ENCODE measurements around the gene RGS2.

Gene RGS2

GRCh38 chr1:192821296-192821695, 12.5 kb downstream of the RGS2 start:
- no peak for DNase-seq (ENCODE audit: low read depth in 2 of 2)
- no peak overlapping the region for H3K4me3 ChIP-seq (replicated peaks in 1 of 2; ENCODE audit: low read depth in 2 of 2, low read length in 2 of 2)
- TF ChIP-seq, protein P1, sequence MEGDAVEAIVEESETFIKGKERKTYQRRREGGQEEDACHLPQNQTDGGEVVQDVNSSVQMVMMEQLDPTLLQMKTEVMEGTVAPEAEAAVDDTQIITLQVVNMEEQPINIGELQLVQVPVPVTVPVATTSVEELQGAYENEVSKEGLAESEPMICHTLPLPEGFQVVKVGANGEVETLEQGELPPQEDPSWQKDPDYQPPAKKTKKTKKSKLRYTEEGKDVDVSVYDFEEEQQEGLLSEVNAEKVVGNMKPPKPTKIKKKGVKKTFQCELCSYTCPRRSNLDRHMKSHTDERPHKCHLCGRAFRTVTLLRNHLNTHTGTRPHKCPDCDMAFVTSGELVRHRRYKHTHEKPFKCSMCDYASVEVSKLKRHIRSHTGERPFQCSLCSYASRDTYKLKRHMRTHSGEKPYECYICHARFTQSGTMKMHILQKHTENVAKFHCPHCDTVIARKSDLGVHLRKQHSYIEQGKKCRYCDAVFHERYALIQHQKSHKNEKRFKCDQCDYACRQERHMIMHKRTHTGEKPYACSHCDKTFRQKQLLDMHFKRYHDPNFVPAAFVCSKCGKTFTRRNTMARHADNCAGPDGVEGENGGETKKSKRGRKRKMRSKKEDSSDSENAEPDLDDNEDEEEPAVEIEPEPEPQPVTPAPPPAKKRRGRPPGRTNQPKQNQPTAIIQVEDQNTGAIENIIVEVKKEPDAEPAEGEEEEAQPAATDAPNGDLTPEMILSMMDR (IDR thresholded peaks at IDR 0.05; ENCODE audit: low read depth, low read length), result no peak

DNA sequence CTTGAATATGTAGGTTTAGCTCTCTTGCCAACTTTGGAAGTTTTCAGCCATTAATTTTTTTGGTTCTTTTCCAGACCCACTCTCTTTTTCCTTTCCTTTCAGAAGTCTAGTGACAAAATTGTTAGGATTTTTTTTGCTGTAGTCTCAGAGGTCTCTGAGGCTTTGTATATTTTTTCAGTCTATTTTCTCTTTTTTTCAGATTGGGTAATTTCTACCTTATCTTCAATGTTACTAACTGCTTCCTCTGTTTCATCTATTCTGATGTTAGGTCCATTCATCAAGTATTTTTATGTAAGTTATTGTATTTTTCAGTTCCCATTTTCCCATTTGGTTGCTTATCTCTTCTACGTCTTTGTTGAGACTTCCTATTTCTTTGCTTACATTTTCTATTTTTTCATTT, 15.7 kb downstream of the RGS2 start:
- peak in 1 of 2 donors; percentile 28 for DNase-seq (ENCODE audit: low read depth in 2 of 2)
- no peak overlapping the region for H3K4me3 ChIP-seq (replicated peaks in 1 of 2; ENCODE audit: low read depth in 2 of 2, low read length in 2 of 2)
- TF ChIP-seq, protein P1 (IDR thresholded peaks at IDR 0.05; ENCODE audit: low read depth, low read length), result no peak

DNA sequence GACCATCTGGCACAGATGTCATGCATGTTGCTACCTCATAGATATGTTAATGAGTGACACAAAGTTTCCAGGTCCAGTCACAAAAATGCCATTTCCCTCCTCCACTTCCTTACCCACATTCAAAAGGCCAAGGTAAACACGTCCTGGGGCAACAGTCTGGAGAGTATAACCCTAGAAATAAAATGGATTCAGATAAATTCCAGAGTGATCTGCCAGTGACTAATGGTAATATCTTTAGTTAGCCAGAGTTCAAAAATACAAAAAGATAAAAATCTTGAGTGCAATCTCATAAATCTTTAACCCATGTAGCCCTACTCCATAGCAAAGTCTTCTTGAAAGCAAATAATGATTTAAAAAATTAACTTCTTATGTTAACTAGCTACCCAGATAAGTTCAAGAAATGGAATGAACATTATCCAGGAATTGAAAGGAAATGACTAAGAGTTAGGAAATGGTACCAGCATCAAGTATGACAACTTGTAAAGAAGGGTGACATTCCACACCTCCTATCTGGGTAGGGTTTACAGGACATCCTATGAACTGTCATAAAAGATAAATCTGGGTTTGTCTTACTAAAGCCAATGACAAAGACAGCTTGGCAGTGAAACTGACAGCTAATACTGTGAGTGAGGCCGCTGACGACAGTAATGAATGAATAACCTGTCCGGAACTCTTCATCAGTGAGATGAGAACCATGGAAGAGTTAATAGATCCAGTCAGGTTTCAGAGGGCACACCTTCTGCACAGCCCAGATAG, 18.1 kb downstream of the RGS2 start:
- peak; percentile 33 to 69 for DNase-seq (ENCODE audit: low read depth in 2 of 2)
- H3K4me3 ChIP-seq (replicated peaks in 1 of 2; ENCODE audit: low read depth in 2 of 2, low read length in 2 of 2), result no peak overlapping the region
- TF ChIP-seq, protein P1 (IDR thresholded peaks at IDR 0.05; ENCODE audit: low read depth, low read length), result no peak

GRCh38 chr1:192830595-192831246, 21.9 kb downstream of the RGS2 start:
- no peak overlapping the region for H3K4me3 ChIP-seq (replicated peaks in 1 of 2; ENCODE audit: low read depth in 2 of 2, low read length in 2 of 2)
- TF ChIP-seq, protein P1 (IDR thresholded peaks at IDR 0.05; ENCODE audit: low read depth, low read length), result no peak
- no peak for DNase-seq (ENCODE audit: low read depth in 2 of 2)

GRCh38 chr1:192831706-192832355, 23.0 kb downstream of the RGS2 start:
- no peak overlapping the region for H3K4me3 ChIP-seq (replicated peaks in 1 of 2; ENCODE audit: low read depth in 2 of 2, low read length in 2 of 2)
- TF ChIP-seq, protein P1 (IDR thresholded peaks at IDR 0.05; ENCODE audit: low read depth, low read length), result no peak
- peak; percentile 31 to 80 for DNase-seq (ENCODE audit: low read depth in 2 of 2)

GRCh38 chr1:192832492-192832891, 23.7 kb downstream of the RGS2 start:
- TF ChIP-seq, protein P1 (IDR thresholded peaks at IDR 0.05; ENCODE audit: low read depth, low read length), result no peak
- no peak for DNase-seq (ENCODE audit: low read depth in 2 of 2)

More at GRCh38 chr1:192832492-192832891, 23.7 kb downstream of the RGS2 start:
- no peak overlapping the region for H3K4me3 ChIP-seq (replicated peaks in 1 of 2; ENCODE audit: low read depth in 2 of 2, low read length in 2 of 2)

Measured in cardiac fibroblast (primary cell).